Gastroesophageal sphincter (tissue), 3 donors: ENCODE measurements around the gene MYL3.

Experiments used
- EP300 ChIP-seq: sonication (generic); formaldehyde crosslinking; IDR thresholded peaks from one replicate; pipeline ENCODE4 v1.6.1; 2017; ENCODE audit warnings: antibody characterized with exemption, mild to moderate bottlenecking
- POLR2A ChIP-seq, 2 donors: fragments of 450-650 bp; IDR thresholded peaks; one replicate each; pipeline ENCODE4 v1.6.1; 2017; ENCODE audit warnings: antibody characterized with exemption in 2 of 2, mild to moderate bottlenecking in 2 of 2, moderate library complexity in 1 of 2
- POLR2AphosphoS5 ChIP-seq: sonication (generic); formaldehyde crosslinking; IDR thresholded peaks from one replicate; pipeline ENCODE4 v1.6.1; 2017; ENCODE audit warnings: antibody characterized with exemption
- TF ChIP-seq, protein P1 (sequence below), 4 experiments: fragments of 200-600 bp in 2 of 4; fragments of 450-650 bp in 2 of 4; sonication (generic) in 1 of 4; IDR thresholded peaks; one replicate each; pipeline ENCODE4 v1.5.1; 2017 to 2019; ENCODE audit warnings: antibody characterized with exemption in 4 of 4, mild to moderate bottlenecking in 2 of 4, moderate library complexity in 2 of 4

DNA sequence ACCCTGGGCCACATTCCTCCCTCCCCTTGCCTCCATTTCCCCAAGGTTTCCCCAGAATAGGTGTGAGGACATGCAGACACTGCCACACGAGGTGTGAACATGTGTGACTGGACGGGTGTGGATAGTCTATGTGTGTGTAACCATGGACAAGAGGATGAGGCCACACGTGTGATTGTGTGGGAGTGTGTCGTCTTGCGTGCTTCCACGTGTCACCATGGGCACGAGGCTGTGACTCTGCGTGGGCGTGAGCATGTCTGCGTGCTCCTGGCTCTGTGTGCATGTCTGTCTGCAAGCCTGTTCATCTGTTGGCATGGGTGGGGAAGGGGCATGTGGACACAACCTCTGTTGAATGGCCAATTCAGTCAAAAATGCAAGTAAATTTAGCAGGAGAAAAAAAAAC is 6.2 kb upstream of the MYL3 start:
- TF ChIP-seq EP300, result no peak
- TF ChIP-seq, protein P1, sequence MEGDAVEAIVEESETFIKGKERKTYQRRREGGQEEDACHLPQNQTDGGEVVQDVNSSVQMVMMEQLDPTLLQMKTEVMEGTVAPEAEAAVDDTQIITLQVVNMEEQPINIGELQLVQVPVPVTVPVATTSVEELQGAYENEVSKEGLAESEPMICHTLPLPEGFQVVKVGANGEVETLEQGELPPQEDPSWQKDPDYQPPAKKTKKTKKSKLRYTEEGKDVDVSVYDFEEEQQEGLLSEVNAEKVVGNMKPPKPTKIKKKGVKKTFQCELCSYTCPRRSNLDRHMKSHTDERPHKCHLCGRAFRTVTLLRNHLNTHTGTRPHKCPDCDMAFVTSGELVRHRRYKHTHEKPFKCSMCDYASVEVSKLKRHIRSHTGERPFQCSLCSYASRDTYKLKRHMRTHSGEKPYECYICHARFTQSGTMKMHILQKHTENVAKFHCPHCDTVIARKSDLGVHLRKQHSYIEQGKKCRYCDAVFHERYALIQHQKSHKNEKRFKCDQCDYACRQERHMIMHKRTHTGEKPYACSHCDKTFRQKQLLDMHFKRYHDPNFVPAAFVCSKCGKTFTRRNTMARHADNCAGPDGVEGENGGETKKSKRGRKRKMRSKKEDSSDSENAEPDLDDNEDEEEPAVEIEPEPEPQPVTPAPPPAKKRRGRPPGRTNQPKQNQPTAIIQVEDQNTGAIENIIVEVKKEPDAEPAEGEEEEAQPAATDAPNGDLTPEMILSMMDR (IDR thresholded peaks at IDR 0.05), result no peak
- TF ChIP-seq POLR2A (IDR thresholded peaks at IDR 0.05), result no peak
- TF ChIP-seq POLR2AphosphoS5, result no peak
